ENCODE data around the gene MGST2.

The MGST2 gene

GRCh38 chr4:139740121-139740520 is 74.5 kb downstream of the MGST2 start:
- no peak for DNase-seq (ENCODE audit: low spot score)

GRCh38 chr4:139740531-139741041 is 75.0 kb downstream of the MGST2 start:
- no peak for DNase-seq (ENCODE audit: low spot score)

- DNase-seq (ENCODE audit: low spot score): no peak
These were observed 77.4 kb downstream of the MGST2 start for GRCh38 chr4:139743027-139743426.

GRCh38 chr4:139744232-139744631 is 78.6 kb downstream of the MGST2 start:
- DNase-seq (ENCODE audit: low spot score): no peak

GRCh38 chr4:139745111-139745639 is 79.6 kb downstream of the MGST2 start:
- DNase-seq (ENCODE audit: low spot score): peak; percentile 50

- peak; percentile 78 for DNase-seq (ENCODE audit: low spot score)
These were observed 81.0 kb downstream of the MGST2 start for GRCh38 chr4:139746431-139747171.

- no peak for DNase-seq (ENCODE audit: low spot score)
These were observed 83.7 kb downstream of the MGST2 start for GRCh38 chr4:139749338-139749737.

- no peak for DNase-seq (ENCODE audit: low spot score)
These were observed 84.3 kb downstream of the MGST2 start for GRCh38 chr4:139749835-139750498.

- DNase-seq (ENCODE audit: low spot score): no peak
These were observed 88.1 kb downstream of the MGST2 start for GRCh38 chr4:139753686-139754085.
